ENCODE measurements around the gene CTSC. TPM values are rescaled to one million over a fixed set of nuclear protein-coding genes. Genes with fewer than 3 reads are reported as not detected.
"Not testable (repeated sequence)": the region's sequence is repeated elsewhere in the genome, so short reads cannot be mapped to it uniquely, and the experiment has no call there.

Gene CTSC
- total RNA-seq, 1 donor from 2014 or later = 195 TPM

- Mint-ChIP-seq H3K27me3 (ENCODE audit: low read depth, unreplicated experiment) (no peaks in the 10 kb centered on the region), H3K36me3 (ENCODE audit: low read depth, unreplicated experiment) (peaks cover 20% of the 10 kb centered on the region), H3K27ac (ENCODE audit: unreplicated experiment) (no peak overlapping the region), H3K4me3 (ENCODE audit: unreplicated experiment) (no peak overlapping the region), H3K4me1 (ENCODE audit: low read depth, unreplicated experiment) (peaks cover 10% of the 10 kb centered on the region), H3K9me3 (ENCODE audit: unreplicated experiment) (no peaks in the 10 kb centered on the region)
- no peak for DNase-seq (ENCODE audit: low read depth)
- peaks cover 12% of the 10 kb centered on the region for H3K79me2 ChIP-seq (ENCODE audit: insufficient read depth, low read length)
- no peak overlapping the region for H3K4me2 ChIP-seq (ENCODE audit: low read length)
- no peaks in the 10 kb centered on the region for H4K20me1 ChIP-seq (ENCODE audit: insufficient read depth, low read length)
- H3K9me3 ChIP-seq (ENCODE audit: insufficient read depth, low read depth, low read length) = no peaks in the 10 kb centered on the region
- TF ChIP-seq EZH2 (IDR thresholded peaks at IDR 0.05; ENCODE audit: insufficient read depth, low read length) = no peak
- TF ChIP-seq CTCF (IDR thresholded peaks at IDR 0.05; ENCODE audit: insufficient read depth, low read depth, low read length) = no peak
- H2AFZ ChIP-seq (ENCODE audit: low read depth, low read length) = no peak overlapping the region
- no peak overlapping the region for H3K4me3 ChIP-seq (ENCODE audit: insufficient read depth, low read depth, low read length)
- H3K27me3 ChIP-seq (ENCODE audit: insufficient read depth, low read length) = no peaks in the 10 kb centered on the region
- no peak overlapping the region for H3K27ac ChIP-seq (ENCODE audit: low read depth, low read length)
- H3K9ac ChIP-seq (ENCODE audit: low read length) = no peak overlapping the region
- no peak for FAIRE-seq
- peaks cover 29% of the 10 kb centered on the region for H3K36me3 ChIP-seq (ENCODE audit: insufficient read depth, low read length)
- H3K4me1 ChIP-seq (ENCODE audit: insufficient read depth, low read length) = no peaks in the 10 kb centered on the region
These were observed 11.4 kb downstream of the CTSC start for GRCh38 chr11:88326099-88326498.

GRCh38 chr11:88324562-88325345, 12.8 kb downstream of the CTSC start:
- Histone ChIP-seq H4K20me1 (ENCODE audit: insufficient read depth, low read length) (peaks cover 6% of the 10 kb centered on the region), H3K27ac (ENCODE audit: low read depth, low read length) (no peak overlapping the region), H3K9ac (ENCODE audit: low read length) (no peak overlapping the region), H3K4me1 (ENCODE audit: insufficient read depth, low read length) (peaks cover 7% of the 10 kb centered on the region), H3K9me3 (ENCODE audit: insufficient read depth, low read depth, low read length) (no peaks in the 10 kb centered on the region), H3K4me2 (ENCODE audit: low read length) (no peak overlapping the region), H3K4me3 (ENCODE audit: insufficient read depth, low read depth, low read length) (no peak overlapping the region), H3K36me3 (ENCODE audit: insufficient read depth, low read length) (peaks cover 22% of the 10 kb centered on the region), H2AFZ (ENCODE audit: low read depth, low read length) (no peak overlapping the region), H3K79me2 (ENCODE audit: insufficient read depth, low read length) (peaks cover 12% of the 10 kb centered on the region), H3K27me3 (ENCODE audit: insufficient read depth, low read length) (no peaks in the 10 kb centered on the region)
- H3K4me1 Mint-ChIP-seq (ENCODE audit: low read depth, unreplicated experiment) = peaks cover 13% of the 10 kb centered on the region
- FAIRE-seq (no peak), DNase-seq (ENCODE audit: low read depth) (no peak)
- peaks cover 15% of the 10 kb centered on the region for H3K36me3 Mint-ChIP-seq (ENCODE audit: low read depth, unreplicated experiment)
- H3K4me3 Mint-ChIP-seq (ENCODE audit: unreplicated experiment) = no peak overlapping the region
- H3K27ac Mint-ChIP-seq (ENCODE audit: unreplicated experiment) = no peak overlapping the region
- no peaks in the 10 kb centered on the region for H3K9me3 Mint-ChIP-seq (ENCODE audit: unreplicated experiment)
- TF ChIP-seq EZH2 (IDR thresholded peaks at IDR 0.05; ENCODE audit: insufficient read depth, low read length) (no peak), CTCF (IDR thresholded peaks at IDR 0.05; ENCODE audit: insufficient read depth, low read depth, low read length) (no peak)
- H3K27me3 Mint-ChIP-seq (ENCODE audit: low read depth, unreplicated experiment) = no peaks in the 10 kb centered on the region

GRCh38 chr11:88322881-88323280, 14.7 kb downstream of the CTSC start:
- H3K9me3 Mint-ChIP-seq (ENCODE audit: unreplicated experiment); H3K4me3 Mint-ChIP-seq (ENCODE audit: unreplicated experiment); H3K27ac ChIP-seq (ENCODE audit: low read depth, low read length); H3K9me3 ChIP-seq (ENCODE audit: insufficient read depth, low read depth, low read length); H3K27me3 Mint-ChIP-seq (ENCODE audit: low read depth, unreplicated experiment); H4K20me1 ChIP-seq (ENCODE audit: insufficient read depth, low read length); H3K9ac ChIP-seq (ENCODE audit: low read length); H3K79me2 ChIP-seq (ENCODE audit: insufficient read depth, low read length); H2AFZ ChIP-seq (ENCODE audit: low read depth, low read length); H3K4me1 ChIP-seq (ENCODE audit: insufficient read depth, low read length); H3K4me3 ChIP-seq (ENCODE audit: insufficient read depth, low read depth, low read length); H3K36me3 Mint-ChIP-seq (ENCODE audit: low read depth, unreplicated experiment); H3K4me2 ChIP-seq (ENCODE audit: low read length); FAIRE-seq; H3K27me3 ChIP-seq (ENCODE audit: insufficient read depth, low read length); H3K27ac Mint-ChIP-seq (ENCODE audit: unreplicated experiment): not testable (repeated sequence)
- DNase-seq (ENCODE audit: low read depth) = peak; percentile 38
- peaks cover 15% of the 10 kb centered on the region for H3K36me3 ChIP-seq (ENCODE audit: insufficient read depth, low read length)
- peaks cover 14% of the 10 kb centered on the region for H3K4me1 Mint-ChIP-seq (ENCODE audit: low read depth, unreplicated experiment)

- not testable (repeated sequence) for H3K4me3 Mint-ChIP-seq (ENCODE audit: unreplicated experiment); H3K27ac ChIP-seq (ENCODE audit: low read depth, low read length); H3K4me1 ChIP-seq (ENCODE audit: insufficient read depth, low read length); H4K20me1 ChIP-seq (ENCODE audit: insufficient read depth, low read length); DNase-seq (ENCODE audit: low read depth); H3K9me3 ChIP-seq (ENCODE audit: insufficient read depth, low read depth, low read length); H2AFZ ChIP-seq (ENCODE audit: low read depth, low read length); H3K36me3 Mint-ChIP-seq (ENCODE audit: low read depth, unreplicated experiment); H3K4me2 ChIP-seq (ENCODE audit: low read length); H3K9ac ChIP-seq (ENCODE audit: low read length); H3K27me3 ChIP-seq (ENCODE audit: insufficient read depth, low read length); H3K27ac Mint-ChIP-seq (ENCODE audit: unreplicated experiment); H3K27me3 Mint-ChIP-seq (ENCODE audit: low read depth, unreplicated experiment); H3K9me3 Mint-ChIP-seq (ENCODE audit: unreplicated experiment); H3K79me2 ChIP-seq (ENCODE audit: insufficient read depth, low read length); H3K4me3 ChIP-seq (ENCODE audit: insufficient read depth, low read depth, low read length); FAIRE-seq
- peaks cover 11% of the 10 kb centered on the region for H3K4me1 Mint-ChIP-seq (ENCODE audit: low read depth, unreplicated experiment)
- H3K36me3 ChIP-seq (ENCODE audit: insufficient read depth, low read length) = peaks cover 13% of the 10 kb centered on the region
These were observed 16.1 kb downstream of the CTSC start for GRCh38 chr11:88321412-88321811.

Measured in astrocyte (in vitro differentiated cells and primary cell).